Activated CD8-positive, alpha-beta memory T cell treated with anti-CD3 and anti-CD28 coated beads for 4 hours (primary cell): ENCODE data around the gene PSMA6.

ENCODE experiments used
- DNase-seq, 2 donors: peaks; one replicate each; pipeline ENCODE4 v3.0.0-alpha.2; 2020; ENCODE audit warnings: low read depth in 2 of 2

PSMA6 gene

GRCh38 chr14:35366521-35366976, 74.4 kb downstream of the PSMA6 start:
- DNase-seq = no peak

- no peak for DNase-seq
Measured at GRCh38 chr14:35367056-35367372, 74.8 kb downstream of the PSMA6 start.
